ENCODE results near the gene OR6B1. TPM values are rescaled to one million over a fixed set of nuclear protein-coding genes. Genes with fewer than 3 reads are reported as not detected.

OR6B1 gene
- total RNA-seq, 4 donors from 2014 or later, result not detected

GRCh38 chr7:143960813-143961610 is 39.1 kb upstream of the OR6B1 start:
- DNase-seq, result no peak
- Histone ChIP-seq H3K4me1 (no peaks in the 10 kb centered on the region), H3K36me3 (no peaks in the 10 kb centered on the region), H3K4me3 (no peak overlapping the region), H3K27me3 (no peaks in the 10 kb centered on the region), H3K9me3 (no peaks in the 10 kb centered on the region), H3K27ac (no peak overlapping the region)
- TF ChIP-seq CTCF (IDR thresholded peaks at IDR 0.05) (no peak), POLR2A (IDR thresholded peaks at IDR 0.05) (no peak)
- intact Hi-C loops (cut with DNase I; ENCODE audit: low total_unique reads), result no loop called here

- no peak overlapping the region for H3K27ac ChIP-seq
- no peaks in the 10 kb centered on the region for H3K36me3 ChIP-seq
- no peaks in the 10 kb centered on the region for H3K9me3 ChIP-seq
- H3K4me1 ChIP-seq, result no peaks in the 10 kb centered on the region
- no peaks in the 10 kb centered on the region for H3K27me3 ChIP-seq
- DNase-seq, result no peak
- H3K4me3 ChIP-seq, result no peak overlapping the region
- TF ChIP-seq POLR2A (IDR thresholded peaks at IDR 0.05) (no peak), CTCF (IDR thresholded peaks at IDR 0.05) (no peak)
- intact Hi-C loops (cut with DNase I; ENCODE audit: low total_unique reads), result no loop called here
Measured at GRCh38 chr7:143965280-143965679, 34.8 kb upstream of the OR6B1 start.

GRCh38 chr7:143967398-143967797 is 32.7 kb upstream of the OR6B1 start:
- H3K27me3 ChIP-seq, result no peaks in the 10 kb centered on the region
- H3K27ac ChIP-seq, result no peak overlapping the region
- no peaks in the 10 kb centered on the region for H3K36me3 ChIP-seq
- no peak for DNase-seq
- no peak for TF ChIP-seq POLR2A (IDR thresholded peaks at IDR 0.05)
- no peak for TF ChIP-seq CTCF (IDR thresholded peaks at IDR 0.05)
- H3K4me1 ChIP-seq, result no peaks in the 10 kb centered on the region
- intact Hi-C loops (cut with DNase I; ENCODE audit: low total_unique reads), result no loop called here
- no peaks in the 10 kb centered on the region for H3K9me3 ChIP-seq
- H3K4me3 ChIP-seq, result no peak overlapping the region

- Histone ChIP-seq H3K27me3 (no peaks in the 10 kb centered on the region), H3K36me3 (no peaks in the 10 kb centered on the region), H3K27ac (no peak overlapping the region), H3K4me3 (no peak overlapping the region), H3K9me3 (no peaks in the 10 kb centered on the region), H3K4me1 (no peaks in the 10 kb centered on the region)
- no peak for DNase-seq
- TF ChIP-seq CTCF (IDR thresholded peaks at IDR 0.05), result no peak
- intact Hi-C loops (cut with DNase I; ENCODE audit: low total_unique reads), result no loop called here
Measured at GRCh38 chr7:143973870-143974416, 26.2 kb upstream of the OR6B1 start.

GRCh38 chr7:143974459-143974858 is 25.7 kb upstream of the OR6B1 start:
- TF ChIP-seq POLR2A (IDR thresholded peaks at IDR 0.05), result no peak
- TF ChIP-seq CTCF (IDR thresholded peaks at IDR 0.05), result no peak
- no peaks in the 10 kb centered on the region for H3K4me1 ChIP-seq
- no peak overlapping the region for H3K4me3 ChIP-seq
- no peaks in the 10 kb centered on the region for H3K9me3 ChIP-seq
- no peaks in the 10 kb centered on the region for H3K27me3 ChIP-seq
- no peak overlapping the region for H3K27ac ChIP-seq
- H3K36me3 ChIP-seq, result no peaks in the 10 kb centered on the region
- no peak for DNase-seq
- intact Hi-C loops (cut with DNase I; ENCODE audit: low total_unique reads), result no loop called here

All from uterus (tissue), 4 donors.